Measurements from ENCODE around the gene KLHL29.

The KLHL29 gene

DNA sequence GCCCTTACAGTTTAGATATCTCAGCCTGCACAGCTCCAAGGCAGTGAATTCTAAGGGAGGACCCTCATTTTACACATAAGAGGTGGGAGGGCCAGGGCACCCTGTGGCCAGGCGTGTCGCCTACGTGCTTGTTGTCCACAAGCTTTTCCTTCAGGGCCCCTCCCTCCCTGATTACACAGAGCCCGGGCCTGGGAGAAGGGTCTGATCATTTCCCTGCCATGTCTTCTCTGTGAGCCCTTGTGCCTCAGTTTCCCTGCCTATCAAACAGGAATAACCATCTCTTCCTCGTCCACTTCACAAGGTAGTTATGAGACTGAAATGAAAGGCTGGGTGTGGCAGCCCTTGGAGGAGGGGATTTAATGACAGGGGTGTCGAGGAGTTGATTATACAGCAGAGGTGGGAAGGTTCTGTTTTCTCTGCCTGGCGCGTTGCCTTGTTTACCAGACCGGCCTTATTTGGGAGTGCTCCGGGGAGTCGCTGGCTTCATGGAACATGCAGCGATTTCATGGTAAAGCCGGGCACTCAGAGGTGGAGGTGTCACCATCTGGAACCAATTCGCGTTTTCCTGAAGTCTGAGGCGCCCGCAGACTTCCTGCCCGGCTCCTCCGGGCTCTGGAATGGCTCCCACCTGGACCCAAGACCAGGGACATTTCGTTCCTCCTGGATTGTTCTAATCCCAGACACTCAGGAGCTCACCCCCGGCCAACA is 208.9 kb downstream of the KLHL29 start:
- no peak for DNase-seq (ENCODE audit: low read depth)

GRCh38 chr2:23594460-23594825 is 209.5 kb downstream of the KLHL29 start:
- DNase-seq (ENCODE audit: low read depth): no peak

- no peak for DNase-seq (ENCODE audit: low read depth)
Observed at GRCh38 chr2:23595021-23595420, 210.0 kb downstream of the KLHL29 start.

DNA sequence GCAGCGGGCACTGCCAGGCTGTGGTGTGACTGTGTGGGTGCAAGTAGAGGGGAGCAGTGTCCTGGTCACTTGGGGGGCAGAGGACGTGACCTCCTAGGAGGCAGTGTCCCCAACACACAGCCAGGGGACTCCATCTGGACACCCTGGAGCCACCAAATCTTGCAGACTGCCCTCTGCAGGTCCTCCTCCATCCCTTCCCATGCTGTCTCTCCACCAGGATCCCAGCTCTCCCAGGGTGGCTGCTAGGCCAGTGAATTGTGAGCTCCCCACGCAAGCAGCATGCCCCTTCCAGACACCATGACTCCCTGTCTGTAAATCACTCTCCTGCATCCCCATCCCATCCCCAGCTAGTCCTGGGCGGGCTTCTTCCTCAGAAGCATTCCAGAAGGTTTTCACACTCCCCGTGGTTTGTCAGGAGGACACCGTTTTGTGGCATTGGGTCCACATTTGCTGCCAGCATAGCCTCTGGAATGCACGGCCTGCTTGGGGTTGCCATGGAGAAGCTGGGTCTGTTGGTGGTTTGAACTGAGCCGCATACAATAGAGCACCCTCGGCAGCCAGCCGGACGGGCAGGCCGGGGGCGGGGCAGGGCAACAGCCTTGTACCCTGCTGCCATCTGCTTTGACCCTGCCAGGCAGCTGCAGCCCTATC is 210.7 kb downstream of the KLHL29 start:
- DNase-seq (ENCODE audit: low read depth): no peak

- no peak for DNase-seq (ENCODE audit: low read depth)
Observed at GRCh38 chr2:23596316-23596885, 211.4 kb downstream of the KLHL29 start.

DNA sequence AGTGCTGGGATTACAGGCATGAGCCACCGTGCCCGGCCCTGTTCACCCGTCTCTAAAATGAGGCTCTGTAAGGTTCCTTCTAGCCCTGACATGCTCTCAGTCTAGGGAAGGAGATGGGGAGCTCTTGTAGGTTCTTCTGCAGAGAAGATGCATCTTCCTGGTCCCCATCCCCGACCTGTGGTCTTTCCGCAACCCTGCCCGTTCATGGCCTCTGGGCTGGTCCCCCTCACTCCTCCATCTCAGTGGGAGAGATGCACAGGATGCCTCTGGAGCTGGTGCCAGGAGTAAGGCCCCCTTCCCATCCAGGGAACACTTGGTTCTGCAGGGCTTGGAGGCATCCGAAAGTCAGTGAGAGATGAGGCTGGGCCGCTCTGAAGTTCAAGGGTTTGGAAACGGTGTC is 212.7 kb downstream of the KLHL29 start:
- DNase-seq (ENCODE audit: low read depth): no peak

- no peak for DNase-seq (ENCODE audit: low read depth)
Observed at GRCh38 chr2:23599006-23599405, 214.0 kb downstream of the KLHL29 start.

DNA sequence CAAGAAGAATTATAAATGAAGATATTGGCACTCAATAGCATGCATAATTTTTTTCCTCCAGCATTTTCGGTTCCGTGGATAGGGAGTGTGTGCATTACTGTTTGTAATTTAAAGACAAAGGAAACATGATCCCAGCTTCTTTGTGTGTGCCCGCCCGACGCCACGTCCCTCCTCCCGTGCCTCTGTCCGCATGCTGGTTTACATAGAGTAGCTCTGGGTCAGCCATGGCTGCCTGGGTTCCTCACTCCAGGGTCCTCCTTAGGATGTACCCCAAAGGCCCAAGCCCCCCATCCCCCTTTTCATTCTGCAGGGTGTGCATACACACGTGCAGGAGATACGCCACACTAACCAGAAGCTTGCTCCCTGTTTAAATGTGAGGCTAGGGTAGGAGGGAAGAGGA is 214.7 kb downstream of the KLHL29 start:
- no peak for DNase-seq (ENCODE audit: low read depth)

DNA sequence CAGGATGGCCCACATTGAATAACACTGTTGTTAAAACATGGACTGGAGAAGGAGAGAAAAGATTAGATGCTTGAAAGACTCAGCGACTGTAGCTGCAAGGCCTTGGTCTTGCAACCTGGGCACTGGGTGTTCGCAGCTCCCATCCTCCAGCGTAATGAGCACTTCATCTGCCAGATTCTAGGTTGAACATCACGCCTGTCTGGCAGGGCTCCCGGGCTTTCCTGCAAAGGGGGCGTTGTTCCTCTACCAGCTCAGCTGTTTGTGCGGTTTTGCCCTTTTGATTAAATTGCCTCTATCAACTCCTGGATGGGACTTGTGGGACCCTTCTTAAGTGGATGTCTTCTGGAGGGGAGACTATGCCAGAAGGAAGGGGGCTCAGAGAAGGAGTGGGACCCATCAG is 215.4 kb downstream of the KLHL29 start:
- no peak for DNase-seq (ENCODE audit: low read depth)

DNA sequence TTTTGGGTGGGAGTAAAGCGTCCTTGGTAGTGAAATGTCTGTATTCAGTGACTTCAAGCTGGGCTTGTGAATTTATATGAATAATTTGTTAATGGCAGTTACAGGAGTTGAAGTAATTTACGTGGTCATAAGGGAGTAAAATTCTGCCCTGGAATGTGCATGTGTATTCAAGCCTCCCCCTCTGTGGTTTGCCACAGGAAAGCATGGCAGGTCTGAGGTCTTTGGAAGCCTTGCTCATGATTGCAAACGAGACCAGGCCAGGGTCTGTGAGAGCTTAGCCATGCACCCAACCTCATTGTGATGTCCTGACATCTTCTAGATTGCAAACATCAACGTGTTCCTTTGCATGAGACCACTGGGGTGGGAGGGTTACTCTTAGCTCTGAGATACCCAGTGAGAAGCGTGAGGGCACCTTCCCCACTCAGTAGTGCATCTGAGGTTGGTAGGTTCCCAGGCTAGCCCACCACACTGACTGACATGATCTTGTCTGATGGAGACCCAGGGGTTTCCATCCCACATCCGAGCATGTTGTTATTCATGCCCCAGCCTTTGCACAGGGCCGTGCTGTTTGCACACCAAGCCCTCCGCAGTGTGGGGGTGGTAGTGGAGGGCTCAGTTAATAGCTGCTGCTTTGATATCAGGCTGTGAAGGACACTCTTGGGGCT is 216.5 kb downstream of the KLHL29 start:
- no peak for DNase-seq (ENCODE audit: low read depth)

DNA sequence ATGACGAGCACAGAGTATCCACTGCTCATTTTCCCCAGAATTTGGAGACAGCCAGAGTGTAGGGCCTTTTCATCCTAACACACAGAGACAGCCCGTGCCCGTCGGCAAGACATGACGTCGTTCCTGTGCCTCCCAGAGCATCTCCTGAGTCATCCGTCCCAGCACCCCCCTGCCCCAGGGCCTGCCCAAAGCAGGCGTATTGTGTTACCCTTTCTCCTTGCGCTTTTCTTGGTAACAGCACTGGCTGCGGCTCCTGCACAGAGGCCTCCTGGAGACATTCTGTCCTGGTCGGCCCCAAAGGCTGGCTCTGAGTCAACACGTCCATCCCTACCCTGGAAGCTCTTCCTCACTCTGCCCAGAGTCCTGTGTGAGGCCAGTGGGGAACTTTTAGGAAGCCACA is 217.1 kb downstream of the KLHL29 start:
- DNase-seq (ENCODE audit: low read depth): no peak

- DNase-seq (ENCODE audit: low read depth): no peak
Observed at GRCh38 chr2:23603156-23603555, 218.2 kb downstream of the KLHL29 start.

- no peak for DNase-seq (ENCODE audit: low read depth)
Observed at GRCh38 chr2:23603581-23603980, 218.6 kb downstream of the KLHL29 start.

- no peak for DNase-seq (ENCODE audit: low read depth)
Observed at GRCh38 chr2:23604731-23605130, 219.8 kb downstream of the KLHL29 start.

GRCh38 chr2:23605236-23605635 is 220.3 kb downstream of the KLHL29 start:
- DNase-seq (ENCODE audit: low read depth): no peak

DNA sequence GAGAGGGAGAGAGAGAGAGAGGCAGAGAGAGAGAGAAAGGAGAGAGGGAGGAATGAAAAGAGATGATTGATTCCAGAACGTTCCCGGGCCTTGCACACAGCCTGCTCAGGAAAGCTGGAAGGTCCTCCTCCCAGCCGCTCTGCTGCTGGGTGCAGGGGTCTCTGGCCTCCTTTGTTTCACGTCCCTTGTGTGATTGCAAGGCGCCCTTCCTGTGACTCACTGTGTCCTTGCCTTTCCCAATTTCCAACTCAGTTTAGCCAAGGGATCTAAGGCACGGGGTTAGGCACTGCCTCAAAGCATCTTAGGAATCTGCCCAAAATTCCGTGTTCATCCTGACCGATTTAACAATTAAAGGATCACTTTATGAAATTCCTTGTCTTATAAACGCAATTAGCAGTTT is 221.2 kb downstream of the KLHL29 start:
- no peak for DNase-seq (ENCODE audit: low read depth)

DNA sequence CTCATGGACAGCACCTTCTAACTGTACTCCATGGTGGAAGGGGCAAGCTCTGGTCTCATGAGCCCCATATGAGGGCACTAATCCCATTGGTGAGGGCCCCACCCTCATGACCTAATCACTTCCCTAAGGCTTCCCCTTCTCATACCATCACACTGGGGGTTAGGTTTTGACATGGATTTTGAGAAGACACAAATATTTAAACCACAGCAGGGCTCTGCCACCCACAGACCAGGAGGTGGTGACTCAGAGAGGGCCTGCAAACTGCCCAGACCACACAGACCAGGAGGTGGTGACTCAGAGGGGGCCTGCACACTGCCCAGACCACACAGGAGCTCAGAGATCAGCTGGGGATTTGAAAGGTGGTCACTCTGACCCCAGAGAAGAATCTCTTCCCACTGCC is 222.0 kb downstream of the KLHL29 start:
- no peak for DNase-seq (ENCODE audit: low read depth)

GRCh38 chr2:23607925-23608324 is 222.9 kb downstream of the KLHL29 start:
- DNase-seq (ENCODE audit: low read depth): no peak

DNA sequence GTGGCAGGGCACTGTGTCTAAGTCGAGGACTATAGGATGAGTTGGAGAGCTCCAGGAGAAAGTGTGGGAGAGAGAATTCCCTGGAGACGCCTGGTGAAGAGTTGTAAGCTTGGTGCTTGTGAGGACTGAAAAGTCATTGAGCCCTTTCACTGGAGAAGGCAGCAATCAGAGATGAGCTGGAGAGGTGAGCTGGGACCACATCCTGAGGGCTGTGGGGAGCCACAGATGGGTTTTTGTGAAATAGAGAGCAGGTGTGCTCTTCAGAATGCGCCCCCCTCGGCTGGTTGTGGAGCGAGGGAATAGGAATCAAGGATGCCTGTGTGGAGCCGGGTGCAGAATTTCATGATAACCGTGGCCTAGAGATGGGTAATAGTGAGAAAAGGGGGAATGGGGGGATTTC is 224.3 kb downstream of the KLHL29 start:
- no peak for DNase-seq (ENCODE audit: low read depth)

- DNase-seq (ENCODE audit: low read depth): no peak
Observed at GRCh38 chr2:23611839-23612238, 226.9 kb downstream of the KLHL29 start.

DNA sequence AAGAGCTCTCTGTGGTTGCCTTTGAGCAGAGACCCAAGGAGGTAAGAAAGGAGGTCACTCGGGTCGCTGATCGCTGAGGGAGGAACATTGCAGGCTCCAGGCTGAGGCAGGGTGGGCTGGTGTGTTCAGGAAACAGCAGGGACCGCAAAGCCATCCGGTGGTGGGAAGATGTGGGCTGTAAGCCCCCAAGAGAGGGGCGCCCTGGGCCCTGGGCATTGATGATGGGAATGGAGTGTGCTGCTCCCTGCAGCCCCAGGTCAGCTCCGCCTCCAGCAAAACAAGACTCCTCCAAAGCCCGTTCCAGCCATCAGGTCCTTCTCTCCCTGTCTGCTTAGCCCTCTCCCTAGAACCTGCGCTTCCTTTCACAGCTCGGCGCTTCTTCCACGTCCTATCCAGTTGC is 229.7 kb downstream of the KLHL29 start:
- DNase-seq (ENCODE audit: low read depth): no peak

DNA sequence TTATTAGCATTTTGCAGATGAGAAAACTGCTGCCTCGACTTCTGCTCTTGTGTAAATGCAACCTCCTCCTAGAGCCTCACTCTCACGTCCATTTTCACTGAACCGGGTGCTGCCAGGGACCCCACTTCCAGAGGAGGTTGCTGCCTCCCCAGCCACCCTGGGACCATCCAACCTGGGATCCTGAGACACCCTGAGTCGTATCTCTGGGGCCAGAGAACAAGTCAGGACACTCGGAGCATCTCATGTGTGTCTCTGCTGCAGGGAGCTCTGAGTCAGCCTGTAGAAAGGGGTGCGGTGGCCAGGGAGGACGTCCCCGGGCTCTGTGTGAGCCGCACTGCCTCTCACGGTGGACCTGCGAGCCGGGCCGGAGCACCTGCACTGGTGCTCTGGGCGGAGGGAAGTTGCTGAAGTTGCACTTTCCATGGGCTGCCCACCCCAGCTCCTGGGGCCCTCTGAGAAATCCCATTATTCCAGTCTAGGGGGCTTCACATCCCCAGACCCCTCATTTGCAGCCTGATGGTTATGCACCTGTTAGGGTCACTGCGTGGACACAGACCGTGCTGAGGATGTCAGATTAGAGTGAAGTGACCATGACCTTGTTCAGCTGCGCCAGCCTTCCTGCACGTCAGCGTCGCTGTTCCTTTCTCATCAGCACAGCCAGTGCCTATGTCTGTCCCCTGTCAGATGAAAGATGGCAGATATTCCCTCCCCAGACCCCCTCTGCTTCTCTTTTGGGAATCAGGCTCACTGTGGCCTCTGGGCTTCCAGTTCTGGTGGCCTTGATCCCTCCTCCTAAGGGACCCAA is 230.4 kb downstream of the KLHL29 start:
- no peak for DNase-seq (ENCODE audit: low read depth)
